ENCODE results near the gene STXBP3.

The STXBP3 gene

GRCh38 chr1:108845446-108845845 lies 99.0 kb downstream of the STXBP3 start:
- no peak for DNase-seq

- DNase-seq: no peak
These were observed 99.5 kb downstream of the STXBP3 start for GRCh38 chr1:108845991-108846390.

GRCh38 chr1:108847494-108847893 lies 101.0 kb downstream of the STXBP3 start:
- no peak for DNase-seq

- DNase-seq: no peak
These were observed 102.3 kb downstream of the STXBP3 start for GRCh38 chr1:108848806-108849205.

- DNase-seq: no peak
These were observed 104.5 kb downstream of the STXBP3 start for GRCh38 chr1:108850929-108851328.

- DNase-seq: no peak
These were observed 105.1 kb downstream of the STXBP3 start for GRCh38 chr1:108851567-108851966.

- DNase-seq: peak; percentile 17 to 58
These were observed 105.9 kb downstream of the STXBP3 start for GRCh38 chr1:108852221-108852975.

- DNase-seq: no peak
These were observed 107.9 kb downstream of the STXBP3 start for GRCh38 chr1:108854221-108855019.

GRCh38 chr1:108856994-108857393 lies 110.5 kb downstream of the STXBP3 start, which contains the start of gene AKNAD1:
TSS of gene AKNAD1 (minus strand) at chr1:108857094. CDS start at chr1:108852664, 4,430 bp downstream.
- no peak for DNase-seq

GRCh38 chr1:108858230-108858950 lies 111.9 kb downstream of the STXBP3 start:
- DNase-seq: no peak
